SK-N-SH treated with all-trans-retinoic acid at 6 μM for 48 hours (cell line): ENCODE data around the gene NAV3.

ENCODE experiments used
- ESRRG ChIP-seq: fragments of 250-450 bp; sonication (Bioruptor Pico); IDR thresholded peaks from 2 replicates; pipeline ENCODE4 v1.6.1; 2021; ENCODE audit warnings: mild to moderate bottlenecking
- PPARA ChIP-seq: fragments of 250-450 bp; sonication (Bioruptor Pico); IDR thresholded peaks from 2 replicates; pipeline ENCODE4 v1.5.0; 2020; ENCODE audit warnings: mild to moderate bottlenecking, borderline replicate concordance
- RARB ChIP-seq: fragments of 250-450 bp; sonication (Bioruptor Pico); IDR thresholded peaks from 2 replicates; pipeline ENCODE4 v1.8.0; 2021; ENCODE audit warnings: mild to moderate bottlenecking, moderate library complexity
- SNAI2 ChIP-seq: fragments of 250-450 bp; sonication (Bioruptor Pico); IDR thresholded peaks from 2 replicates; pipeline ENCODE4 v1.5.0; 2020; ENCODE audit warnings: mild to moderate bottlenecking, moderate library complexity
- ZFP3 ChIP-seq: fragments of 250-450 bp; sonication (Bioruptor Pico); IDR thresholded peaks from 2 replicates; pipeline ENCODE4 v1.5.0; 2020; ENCODE audit warnings: mild to moderate bottlenecking, moderate library complexity
- ZFP30 ChIP-seq: fragments of 450-650 bp; formaldehyde crosslinking; IDR thresholded peaks from 2 replicates; pipeline ENCODE4 v1.5.0; 2022; ENCODE audit warnings: mild to moderate bottlenecking, moderate library complexity
- TF ChIP-seq, protein P1 (sequence below): fragments of 250-450 bp; sonication (Bioruptor Pico); IDR thresholded peaks from 2 replicates; pipeline ENCODE4 v1.5.0; 2020; ENCODE audit warnings: mild to moderate bottlenecking, moderate library complexity

DNA sequence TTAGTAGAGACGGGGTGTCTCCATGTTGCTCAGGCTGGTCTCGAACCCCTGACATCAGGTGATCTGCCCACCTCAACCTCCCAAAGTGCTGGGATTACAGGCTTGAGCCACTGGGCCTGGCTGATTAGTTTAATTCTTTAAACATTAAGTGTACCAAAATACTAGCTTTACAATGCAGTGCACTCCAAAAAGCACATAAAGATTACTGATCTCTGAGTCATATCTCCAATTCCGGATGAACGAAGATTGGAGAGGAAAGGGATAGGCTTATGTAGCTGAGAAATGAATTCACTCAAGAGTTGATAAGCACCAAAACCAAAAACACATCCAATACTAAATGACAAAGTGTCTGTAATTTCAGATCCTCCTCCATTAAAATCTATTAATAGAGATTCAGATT, 15.1 kb downstream of the NAV3 start:
- TF ChIP-seq ESRRG (CRISPR knock-in tag), result no peak
- no peak for TF ChIP-seq SNAI2
- TF ChIP-seq ZFP30 (CRISPR knock-in tag), result no peak
- no peak for TF ChIP-seq PPARA (CRISPR knock-in tag)
- TF ChIP-seq ZFP3 (CRISPR knock-in tag), result no peak
- TF ChIP-seq, protein P1, sequence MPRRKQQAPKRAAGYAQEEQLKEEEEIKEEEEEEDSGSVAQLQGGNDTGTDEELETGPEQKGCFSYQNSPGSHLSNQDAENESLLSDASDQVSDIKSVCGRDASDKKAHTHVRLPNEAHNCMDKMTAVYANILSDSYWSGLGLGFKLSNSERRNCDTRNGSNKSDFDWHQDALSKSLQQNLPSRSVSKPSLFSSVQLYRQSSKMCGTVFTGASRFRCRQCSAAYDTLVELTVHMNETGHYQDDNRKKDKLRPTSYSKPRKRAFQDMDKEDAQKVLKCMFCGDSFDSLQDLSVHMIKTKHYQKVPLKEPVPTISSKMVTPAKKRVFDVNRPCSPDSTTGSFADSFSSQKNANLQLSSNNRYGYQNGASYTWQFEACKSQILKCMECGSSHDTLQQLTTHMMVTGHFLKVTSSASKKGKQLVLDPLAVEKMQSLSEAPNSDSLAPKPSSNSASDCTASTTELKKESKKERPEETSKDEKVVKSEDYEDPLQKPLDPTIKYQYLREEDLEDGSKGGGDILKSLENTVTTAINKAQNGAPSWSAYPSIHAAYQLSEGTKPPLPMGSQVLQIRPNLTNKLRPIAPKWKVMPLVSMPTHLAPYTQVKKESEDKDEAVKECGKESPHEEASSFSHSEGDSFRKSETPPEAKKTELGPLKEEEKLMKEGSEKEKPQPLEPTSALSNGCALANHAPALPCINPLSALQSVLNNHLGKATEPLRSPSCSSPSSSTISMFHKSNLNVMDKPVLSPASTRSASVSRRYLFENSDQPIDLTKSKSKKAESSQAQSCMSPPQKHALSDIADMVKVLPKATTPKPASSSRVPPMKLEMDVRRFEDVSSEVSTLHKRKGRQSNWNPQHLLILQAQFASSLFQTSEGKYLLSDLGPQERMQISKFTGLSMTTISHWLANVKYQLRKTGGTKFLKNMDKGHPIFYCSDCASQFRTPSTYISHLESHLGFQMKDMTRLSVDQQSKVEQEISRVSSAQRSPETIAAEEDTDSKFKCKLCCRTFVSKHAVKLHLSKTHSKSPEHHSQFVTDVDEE (CRISPR knock-in tag), result no peak
- no peak for TF ChIP-seq RARB (CRISPR knock-in tag)
